Neural progenitor cell (in vitro differentiated cells): ENCODE measurements around the gene ZFPL1.

Source experiments
- EZH2 ChIP-seq: fragments of 200-600 bp; sonication (generic); IDR thresholded peaks from 2 replicates; pipeline ENCODE4 v1.6.1; 2017; ENCODE audit warnings: antibody characterized with exemption, mild to moderate bottlenecking, moderate library complexity
- EZH2phosphoT487 ChIP-seq: fragments of 200-600 bp; sonication (generic); IDR thresholded peaks from 2 replicates; pipeline ENCODE4 v1.6.1; 2017; ENCODE audit warnings: antibody characterized with exemption
- TF ChIP-seq, protein P1 (sequence below): fragments of 200-600 bp; sonication (generic); IDR thresholded peaks from 2 replicates; pipeline ENCODE4 v1.5.1; 2017; ENCODE audit warnings: antibody characterized with exemption, mild to moderate bottlenecking

DNA sequence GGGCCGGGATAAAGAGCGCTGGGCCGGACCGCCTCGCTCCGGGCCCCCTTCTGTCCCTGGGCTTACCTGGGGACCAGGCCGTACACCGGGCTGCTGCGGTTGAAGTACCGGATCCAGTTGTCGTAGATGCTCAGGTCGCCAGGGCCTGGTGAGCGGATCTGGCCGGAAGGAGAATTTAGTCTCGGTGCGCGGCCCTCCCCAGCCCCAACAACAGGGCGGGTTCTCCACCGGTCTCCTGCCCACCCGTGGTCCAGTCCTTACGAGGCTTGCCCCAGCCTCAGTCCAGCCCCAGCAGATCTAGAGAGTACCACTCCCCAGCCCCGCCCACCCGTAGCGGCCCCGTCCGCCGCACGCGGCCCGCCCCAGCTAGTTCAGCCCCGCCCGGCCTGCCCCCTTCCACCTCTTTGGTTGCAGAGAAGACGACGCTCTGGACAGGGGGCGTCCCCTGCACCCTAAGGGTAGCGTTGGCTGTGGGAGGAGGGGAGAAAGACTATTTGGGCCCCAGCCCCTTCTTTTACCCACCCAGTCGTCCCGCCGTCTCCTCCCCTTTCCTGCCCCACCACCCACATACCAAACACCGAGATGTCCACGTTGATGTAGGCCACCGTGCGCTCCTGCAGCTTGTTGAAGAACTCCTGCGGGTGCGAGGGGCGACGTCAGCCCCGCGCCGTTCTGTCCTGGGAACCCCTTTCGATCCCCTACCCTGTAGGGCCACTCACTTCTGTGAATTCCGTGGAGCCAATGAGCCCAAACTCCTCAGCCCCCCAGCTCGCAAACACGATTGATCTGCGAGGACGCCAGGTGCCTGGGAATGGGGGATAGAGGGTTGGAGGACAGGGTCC lies 36.2 kb upstream of the ZFPL1 start:
- TF ChIP-seq, protein P1, sequence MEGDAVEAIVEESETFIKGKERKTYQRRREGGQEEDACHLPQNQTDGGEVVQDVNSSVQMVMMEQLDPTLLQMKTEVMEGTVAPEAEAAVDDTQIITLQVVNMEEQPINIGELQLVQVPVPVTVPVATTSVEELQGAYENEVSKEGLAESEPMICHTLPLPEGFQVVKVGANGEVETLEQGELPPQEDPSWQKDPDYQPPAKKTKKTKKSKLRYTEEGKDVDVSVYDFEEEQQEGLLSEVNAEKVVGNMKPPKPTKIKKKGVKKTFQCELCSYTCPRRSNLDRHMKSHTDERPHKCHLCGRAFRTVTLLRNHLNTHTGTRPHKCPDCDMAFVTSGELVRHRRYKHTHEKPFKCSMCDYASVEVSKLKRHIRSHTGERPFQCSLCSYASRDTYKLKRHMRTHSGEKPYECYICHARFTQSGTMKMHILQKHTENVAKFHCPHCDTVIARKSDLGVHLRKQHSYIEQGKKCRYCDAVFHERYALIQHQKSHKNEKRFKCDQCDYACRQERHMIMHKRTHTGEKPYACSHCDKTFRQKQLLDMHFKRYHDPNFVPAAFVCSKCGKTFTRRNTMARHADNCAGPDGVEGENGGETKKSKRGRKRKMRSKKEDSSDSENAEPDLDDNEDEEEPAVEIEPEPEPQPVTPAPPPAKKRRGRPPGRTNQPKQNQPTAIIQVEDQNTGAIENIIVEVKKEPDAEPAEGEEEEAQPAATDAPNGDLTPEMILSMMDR: no peak
- TF ChIP-seq EZH2phosphoT487 (no peak), EZH2 (no peak)
